Testis (tissue), 3 donors: Measurements from ENCODE around the gene CPNE1. TPM values are rescaled to one million over a fixed set of nuclear protein-coding genes. Genes with fewer than 3 reads are reported as not detected.

ENCODE experiments used
- DNase-seq: peaks from one replicate; pipeline ENCODE4 v3.0.0-alpha.2; 2019
- H3K27ac ChIP-seq, 2 donors: fragments of 200-600 bp; sonication (generic); one replicate each; pipeline ENCODE4 v1.5.1; 2019
- H3K27me3 ChIP-seq: fragments of 200-600 bp; sonication (generic); one replicate; pipeline ENCODE4 v1.5.1; 2019
- H3K36me3 ChIP-seq: fragments of 200-600 bp; sonication (generic); one replicate; pipeline ENCODE4 v1.5.1; 2017; ENCODE audit warnings: low read depth; ENCODE audit errors: missing control alignments
- H3K4me1 ChIP-seq: fragments of 200-600 bp; sonication (generic); one replicate; pipeline ENCODE4 v1.5.1; 2019
- H3K4me3 ChIP-seq, 2 donors: fragments of 200-600 bp; sonication (generic); one replicate each; pipeline ENCODE4 v1.5.1; 2017 to 2019
- H3K9me3 ChIP-seq: fragments of 200-600 bp; sonication (generic); one replicate; pipeline ENCODE4 v1.5.1; 2017
- POLR2A ChIP-seq: fragments of 450-650 bp; IDR thresholded peaks from one replicate; pipeline ENCODE4 v1.6.1; 2017; ENCODE audit warnings: antibody characterized with exemption, mild to moderate bottlenecking, moderate library complexity
- WGBS, 2 donors: methylation state at CpG; one replicate each; pipeline ENCODE4 v1.1.5; 2018; 5-methylcytosine and 5-hydroxymethylcytosine counted together
- intact Hi-C: fragments of 100-400 bp; cut with DNase I; formaldehyde crosslinking; loops from one replicate; pipeline ENCODE4 v1.15.1; 2023; ENCODE audit warnings: low total_unique reads
- polyA plus RNA-seq: library from polyadenylated mRNA; stranded (reverse); fragments of 350-450 nt; fragmentation: Illumina TruSeq; extraction: RNeasy Lipid Tissue Mini Kit (QIAGEN cat#74804); gene quantifications from one replicate; pipeline ENCODE4 v1.2.3, GENCODE V29; 2014; ENCODE audit warnings: low read depth, low replicate concordance; ENCODE audit not compliant: insufficient read depth
- total RNA-seq, 2 donors: library from RNA; depleted of rRNA; stranded (reverse); fragments of >200 nt; gene quantifications; one replicate each; pipeline ENCODE4 v1.2.3, GENCODE V29; 2016
- TF ChIP-seq, protein P1 (sequence below), 3 experiments: fragments of 450-650 bp in 2 of 3; fragments of 200-600 bp in 1 of 3; sonication (generic) in 1 of 3; IDR thresholded peaks; one replicate each; pipeline ENCODE4 v1.5.1; 2016 to 2019; ENCODE audit warnings: antibody characterized with exemption in 3 of 3, mild to moderate bottlenecking in 2 of 3, moderate library complexity in 1 of 3

CPNE1 gene
- total and polyA plus RNA-seq, 3 donors from 2014 or later: 60.6 to 105 (median 103) TPM

DNA sequence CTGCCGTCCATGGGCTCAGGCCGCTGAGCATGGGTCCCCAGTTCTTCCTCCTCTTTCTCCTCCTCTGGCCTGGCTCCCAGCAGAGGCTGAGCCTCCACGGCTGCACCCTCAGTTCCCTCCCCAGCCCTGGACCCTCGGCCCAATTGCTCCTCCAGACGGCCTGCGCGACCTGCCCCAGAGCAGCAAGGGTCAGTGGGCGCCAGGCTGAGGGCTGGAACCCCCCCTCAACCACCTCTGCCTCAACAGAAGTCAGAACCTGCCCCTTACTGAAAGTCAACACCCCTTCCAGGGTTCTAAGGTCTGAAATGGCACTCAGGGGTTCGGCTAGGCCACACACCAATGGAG, 65.0 kb downstream of the CPNE1 start:
- intact Hi-C loops: no loop called here
- WGBS, 2 donors: 84 to 92% methylated on average over 8 to 9 of the region's 9 CpGs

DNA sequence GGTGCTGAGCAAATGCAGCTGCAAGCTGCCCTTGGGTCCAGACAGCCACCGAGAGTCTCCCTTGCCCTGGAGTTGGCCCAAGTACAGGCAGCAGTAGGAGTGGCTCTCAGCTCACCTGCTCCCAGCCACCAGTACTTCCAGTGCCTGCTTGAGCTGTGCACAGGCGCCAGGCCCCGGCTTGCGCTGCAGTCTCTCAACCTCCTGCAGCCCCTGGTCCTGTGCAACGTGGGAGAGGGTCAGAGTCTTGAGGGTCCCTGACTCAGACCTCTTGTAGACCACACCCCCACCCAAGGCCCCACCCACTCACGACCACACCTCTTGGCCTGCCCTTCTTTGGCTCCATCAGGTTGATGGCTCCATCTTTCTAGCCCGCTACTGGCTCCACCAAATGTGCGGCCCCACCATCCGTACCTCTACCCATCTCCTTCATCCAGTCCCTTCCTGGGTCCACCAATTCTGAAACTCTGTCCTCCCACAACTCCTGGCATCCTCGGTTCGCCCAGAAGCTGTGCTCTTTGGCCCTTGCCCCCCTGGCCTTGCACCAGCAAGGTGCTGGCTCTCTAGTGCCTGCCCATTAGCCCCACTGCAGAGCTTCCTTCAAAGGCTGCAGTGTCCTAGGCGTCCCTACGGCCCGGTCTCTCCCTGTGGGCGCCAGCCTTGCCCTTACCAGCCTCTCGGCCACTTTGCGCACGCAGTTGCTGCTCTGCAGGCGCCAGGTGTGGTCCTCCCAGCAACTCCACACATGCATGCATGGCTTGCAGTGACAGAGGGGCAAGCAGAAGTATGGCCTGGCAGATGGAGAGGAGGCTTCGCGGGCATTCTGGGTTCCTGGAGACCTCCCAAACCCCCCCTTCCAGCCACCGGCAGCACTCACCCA, 65.6 kb downstream of the CPNE1 start:
- DNase-seq: no peak
- H3K27me3 ChIP-seq: no peaks in the 10 kb centered on the region

More for the DNA sequence above, 65.0 kb downstream of the CPNE1 start:
- DNase-seq: no peak
- Histone ChIP-seq H3K9me3 (no peaks in the 10 kb centered on the region), H3K4me1 (peaks cover 10% of the 10 kb centered on the region), H3K36me3 (no peaks in the 10 kb centered on the region), H3K4me3 (no peak overlapping the region), H3K27ac (no peak overlapping the region), H3K27me3 (no peaks in the 10 kb centered on the region)
- TF ChIP-seq POLR2A: no peak
- TF ChIP-seq, protein P1, sequence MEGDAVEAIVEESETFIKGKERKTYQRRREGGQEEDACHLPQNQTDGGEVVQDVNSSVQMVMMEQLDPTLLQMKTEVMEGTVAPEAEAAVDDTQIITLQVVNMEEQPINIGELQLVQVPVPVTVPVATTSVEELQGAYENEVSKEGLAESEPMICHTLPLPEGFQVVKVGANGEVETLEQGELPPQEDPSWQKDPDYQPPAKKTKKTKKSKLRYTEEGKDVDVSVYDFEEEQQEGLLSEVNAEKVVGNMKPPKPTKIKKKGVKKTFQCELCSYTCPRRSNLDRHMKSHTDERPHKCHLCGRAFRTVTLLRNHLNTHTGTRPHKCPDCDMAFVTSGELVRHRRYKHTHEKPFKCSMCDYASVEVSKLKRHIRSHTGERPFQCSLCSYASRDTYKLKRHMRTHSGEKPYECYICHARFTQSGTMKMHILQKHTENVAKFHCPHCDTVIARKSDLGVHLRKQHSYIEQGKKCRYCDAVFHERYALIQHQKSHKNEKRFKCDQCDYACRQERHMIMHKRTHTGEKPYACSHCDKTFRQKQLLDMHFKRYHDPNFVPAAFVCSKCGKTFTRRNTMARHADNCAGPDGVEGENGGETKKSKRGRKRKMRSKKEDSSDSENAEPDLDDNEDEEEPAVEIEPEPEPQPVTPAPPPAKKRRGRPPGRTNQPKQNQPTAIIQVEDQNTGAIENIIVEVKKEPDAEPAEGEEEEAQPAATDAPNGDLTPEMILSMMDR (IDR thresholded peaks at IDR 0.05): no peak

DNA sequence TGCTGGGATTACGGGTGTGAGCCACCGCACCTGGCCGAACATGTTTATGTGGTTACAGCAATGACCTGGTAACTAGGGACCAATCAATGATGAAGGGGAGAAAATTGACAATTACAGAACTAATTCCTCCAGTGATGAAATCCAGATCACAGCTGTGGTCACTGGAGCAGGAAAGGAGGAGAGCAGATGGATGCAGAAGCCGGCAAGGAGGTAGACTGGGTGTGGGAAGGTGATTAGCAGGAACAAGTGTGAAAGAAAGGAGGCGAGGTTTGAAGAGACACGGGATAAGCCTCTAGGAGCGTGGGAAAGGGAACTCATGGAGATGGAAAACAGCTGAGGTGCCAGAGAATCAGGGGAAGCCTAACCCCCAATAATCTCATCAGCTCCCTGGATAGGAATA, 66.2 kb downstream of the CPNE1 start:
- 81 to 83% methylated on average over 7 of the region's 7 CpGs for WGBS, 2 donors
- H3K27me3 ChIP-seq: no peaks in the 10 kb centered on the region
- no peak for TF ChIP-seq POLR2A
- TF ChIP-seq, protein P1 (IDR thresholded peaks at IDR 0.05): no peak
- H3K36me3 ChIP-seq: no peaks in the 10 kb centered on the region
- intact Hi-C loops: no loop called here
- H3K4me3 ChIP-seq: no peak overlapping the region
- H3K4me1 ChIP-seq: peaks cover 10% of the 10 kb centered on the region
- H3K27ac ChIP-seq: no peak overlapping the region
- no peaks in the 10 kb centered on the region for H3K9me3 ChIP-seq
- no peak for DNase-seq

More for the DNA sequence above, 65.6 kb downstream of the CPNE1 start:
- Histone ChIP-seq H3K9me3 (no peaks in the 10 kb centered on the region), H3K27ac (no peak overlapping the region), H3K4me1 (peaks cover 10% of the 10 kb centered on the region), H3K4me3 (no peak overlapping the region), H3K36me3 (no peaks in the 10 kb centered on the region)
- intact Hi-C loops: no loop called here
- TF ChIP-seq POLR2A: no peak
- TF ChIP-seq, protein P1 (IDR thresholded peaks at IDR 0.05): no peak
- WGBS, 2 donors: 82 to 83% methylated on average over 13 to 22 of the region's 22 CpGs

DNA sequence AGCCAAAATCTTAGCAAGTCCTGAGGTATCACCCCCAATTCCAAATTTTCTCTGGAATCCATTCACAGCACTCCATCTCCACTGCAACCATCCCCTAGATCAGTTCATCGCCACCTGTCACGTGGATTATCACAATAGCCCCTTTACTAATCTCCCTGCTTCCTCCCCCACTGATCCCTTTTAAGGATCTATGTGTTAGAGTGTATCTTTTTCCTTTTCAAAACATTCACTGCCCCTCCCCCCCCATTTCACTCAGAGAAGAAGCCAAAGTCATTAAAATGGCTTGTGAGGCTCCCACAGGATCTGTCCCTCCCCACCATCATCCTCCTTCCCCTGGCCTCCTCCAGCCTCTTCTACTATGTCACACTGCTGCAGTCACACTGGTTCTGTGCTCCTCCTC, 67.5 kb downstream of the CPNE1 start:
- Histone ChIP-seq H3K27ac (no peak overlapping the region), H3K27me3 (no peaks in the 10 kb centered on the region), H3K36me3 (no peaks in the 10 kb centered on the region), H3K9me3 (no peaks in the 10 kb centered on the region), H3K4me1 (peaks cover 10% of the 10 kb centered on the region), H3K4me3 (no peak overlapping the region)
- WGBS, 2 donors: 55 to 79% methylated on average over 2 of the region's 2 CpGs
- DNase-seq: no peak
- intact Hi-C loops: no loop called here
- TF ChIP-seq, protein P1 (IDR thresholded peaks at IDR 0.05): no peak
- TF ChIP-seq POLR2A: no peak

DNA sequence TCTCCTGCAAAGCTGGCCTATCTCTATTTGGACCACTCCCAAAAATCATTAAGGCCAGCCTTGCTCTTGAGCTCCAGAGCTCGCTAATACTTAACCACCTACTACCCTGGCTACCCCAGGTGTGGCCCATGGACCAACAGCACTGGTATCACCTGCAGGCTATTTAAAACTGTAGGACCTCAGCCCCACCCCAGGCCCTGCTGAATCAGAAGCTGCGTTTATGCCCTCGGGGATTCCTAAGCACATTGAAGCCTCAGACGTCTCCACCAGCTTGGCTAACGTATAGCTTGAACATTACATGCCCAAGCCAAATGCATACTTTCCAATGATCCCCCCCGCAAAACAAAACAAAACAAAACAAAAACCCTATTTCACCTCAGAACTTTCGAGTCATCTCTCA, 68.8 kb downstream of the CPNE1 start:
- H3K27me3 ChIP-seq: no peaks in the 10 kb centered on the region
- peaks cover 5% of the 10 kb centered on the region for H3K4me1 ChIP-seq
- no peak overlapping the region for H3K4me3 ChIP-seq
- intact Hi-C loops: no loop called here
- DNase-seq: no peak
- TF ChIP-seq, protein P1 (IDR thresholded peaks at IDR 0.05): no peak
- no peak for TF ChIP-seq POLR2A
- H3K9me3 ChIP-seq: no peaks in the 10 kb centered on the region
- H3K36me3 ChIP-seq: no peaks in the 10 kb centered on the region
- H3K27ac ChIP-seq: no peak overlapping the region
- WGBS, 2 donors: 85 to 88% methylated on average over 3 to 7 of the region's 7 CpGs
